K562 (cell line): ENCODE results near the gene CYB5D1. TPM values are rescaled to one million over a fixed set of nuclear protein-coding genes. Genes with fewer than 3 reads are reported as not detected.

Experiments used
- ASH1L ChIP-seq: fragments of 450-650 bp; IDR thresholded peaks from 2 replicates; pipeline ENCODE4 v1.6.1; 2018; ENCODE audit warnings: borderline replicate concordance, mild to moderate bottlenecking, low read depth; ENCODE audit not compliant: partially characterized antibody
- CREM ChIP-seq: IDR thresholded peaks from 2 replicates; pipeline ENCODE4 v1.6.1; 2014; ENCODE audit warnings: antibody characterized with exemption, low read depth
- ELF1 ChIP-seq: fragments of 200-800 bp; sonication (Bioruptor generic); IDR thresholded peaks from 2 replicates; pipeline ENCODE4 v1.6.1; 2016; ENCODE audit warnings: missing genetic modification characterization, missing compliant biosample characterization
- ETV5 ChIP-seq: sonication (generic); formaldehyde crosslinking; IDR thresholded peaks from 2 replicates; pipeline ENCODE4 v1.4.0; 2020; ENCODE audit warnings: low read depth, mild to moderate bottlenecking, missing genetic modification reagents
- GABPA ChIP-seq: fragments of 200-800 bp; sonication (Bioruptor generic); conservative IDR thresholded peaks from 2 replicates; pipeline ENCODE4 v1.6.1; 2016; ENCODE audit warnings: low read depth, missing genetic modification characterization, missing compliant biosample characterization
- HMG20B ChIP-seq: fragments of 250-450 bp; sonication (Bioruptor Pico); IDR thresholded peaks from 2 replicates; pipeline ENCODE4 v1.5.0; 2021; ENCODE audit warnings: mild to moderate bottlenecking
- HNRNPH1 ChIP-seq: fragments of 200-400 bp; formaldehyde crosslinking; optimal IDR thresholded peaks from 2 replicates; pipeline ENCODE3; 2017; ENCODE audit warnings: low read depth, mild to moderate bottlenecking, low read length, moderate library complexity
- ILK ChIP-seq: fragments of 450-650 bp; IDR thresholded peaks from 2 replicates; pipeline ENCODE4 v1.6.1; 2016; ENCODE audit warnings: missing genetic modification characterization, low read depth, mild to moderate bottlenecking, missing compliant biosample characterization, moderate library complexity, borderline replicate concordance
- KHSRP ChIP-seq: fragments of 450-650 bp; IDR thresholded peaks from 2 replicates; pipeline ENCODE4 v1.6.1; 2017
- RAD51 ChIP-seq: fragments of 450-650 bp; IDR thresholded peaks from 2 replicates; pipeline ENCODE4 v1.7.1; 2016; ENCODE audit warnings: low read depth, mild to moderate bottlenecking, borderline replicate concordance
- SMAD4 ChIP-seq: fragments of 250-450 bp; sonication (Bioruptor Pico); conservative IDR thresholded peaks from 2 replicates; pipeline ENCODE4 v1.8.0; 2021; ENCODE audit warnings: inconsistent platforms, mild to moderate bottlenecking, moderate library complexity
- ZNF785 ChIP-seq: fragments of 250-450 bp; sonication (Bioruptor Pico); IDR thresholded peaks from 2 replicates; pipeline ENCODE4 v1.4.0; 2020; ENCODE audit warnings: mild to moderate bottlenecking
- ZNF830 ChIP-seq: fragments of 250-450 bp; sonication (Bioruptor Pico); IDR thresholded peaks from 2 replicates; pipeline ENCODE4 v1.5.0; 2021; ENCODE audit warnings: mild to moderate bottlenecking
- polyA plus RNA-seq, 8 experiments: library from polyadenylated mRNA; depleted of rRNA in 4 of 8; stranded (reverse) in 5 of 8; unstranded in 3 of 8; fragments of >200 nt; fragmentation: Nextera tagmentation in 2 of 8; fragmentation: Illumina TruSeq in 1 of 8; extraction: Ambion mirVana in 2 of 8; extraction: Trizol in 1 of 8; gene quantifications; 2 replicates each; pipeline versions ENCODE4 v1.2.1 to v1.2.3, GENCODE V29; 2011 to 2014; ENCODE audit warnings: inconsistent platforms in 1 of 8, missing spikeins in 1 of 8
- total RNA-seq, 7 experiments: library from RNA; depleted of rRNA in 6 of 7; stranded (reverse); fragments of >200 nt in 6 of 7; fragmentation: Illumina TruSeq in 2 of 7; extraction: Trizol in 2 of 7; gene quantifications; 2 replicates each; pipeline versions ENCODE4 v1.2.1 to v1.2.3, GENCODE V29; 2011 to 2021; ENCODE audit warnings: low replicate concordance in 1 of 7
- TF ChIP-seq, protein P1 (sequence below), 2 experiments: fragments of 450-650 bp; IDR thresholded peaks; 2 replicates each; pipeline ENCODE4 v1.6.1; 2018; ENCODE audit warnings: mild to moderate bottlenecking in 2 of 2, low read depth in 1 of 2; ENCODE audit not compliant: partially characterized antibody in 2 of 2
- TF ChIP-seq, protein P2 (sequence below), 2 experiments: fragments of 450-650 bp; IDR thresholded peaks; 2 replicates each; pipeline ENCODE4 v1.6.1; 2016; ENCODE audit warnings: mild to moderate bottlenecking in 2 of 2, borderline replicate concordance in 1 of 2, low read depth in 1 of 2, moderate library complexity in 1 of 2

CYB5D1 gene
- total and polyA plus RNA-seq, 9 of the 15 experiments (the other 6 are each of a cell fraction or from before 2014, with no cell fraction given) = 2.4 to 7.9 (median 5.7) TPM

DNA sequence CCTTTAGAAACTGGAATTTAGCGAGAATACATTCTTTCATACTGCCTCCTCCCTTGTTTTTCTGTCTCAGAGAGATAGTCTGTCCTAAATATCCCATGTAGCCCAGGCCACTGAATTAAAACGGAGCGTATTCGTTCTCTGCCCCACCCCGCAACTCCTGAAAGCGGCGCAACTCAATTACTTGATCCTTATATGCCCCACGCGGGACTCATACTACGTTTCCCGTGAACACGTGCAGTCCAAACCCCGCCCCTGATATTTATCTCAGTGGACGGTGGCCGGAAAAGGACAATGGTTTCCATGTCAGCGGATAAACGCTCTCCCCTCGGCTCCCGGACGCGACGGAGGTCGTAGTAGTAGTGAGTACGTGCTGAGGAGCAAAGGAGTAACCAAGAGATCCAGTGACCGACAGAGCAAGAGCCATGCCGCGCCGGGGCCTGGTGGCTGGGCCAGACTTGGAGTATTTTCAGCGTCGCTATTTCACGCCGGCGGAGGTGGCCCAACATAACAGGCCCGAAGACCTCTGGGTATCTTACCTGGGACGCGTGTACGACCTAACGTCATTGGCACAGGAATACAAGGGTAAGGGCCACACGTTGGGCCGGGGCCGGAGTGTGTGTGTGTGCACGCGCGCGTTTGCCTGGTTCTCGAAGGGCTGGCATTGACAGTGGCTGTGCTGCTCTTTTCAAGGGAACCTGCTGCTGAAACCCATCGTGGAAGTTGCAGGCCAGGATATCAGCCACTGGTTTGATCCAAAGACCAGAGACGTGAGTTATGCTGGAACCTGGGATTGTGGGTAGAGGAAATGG lies at the start of gene CYB5D1 (continued):
- TF ChIP-seq, protein P1, sequence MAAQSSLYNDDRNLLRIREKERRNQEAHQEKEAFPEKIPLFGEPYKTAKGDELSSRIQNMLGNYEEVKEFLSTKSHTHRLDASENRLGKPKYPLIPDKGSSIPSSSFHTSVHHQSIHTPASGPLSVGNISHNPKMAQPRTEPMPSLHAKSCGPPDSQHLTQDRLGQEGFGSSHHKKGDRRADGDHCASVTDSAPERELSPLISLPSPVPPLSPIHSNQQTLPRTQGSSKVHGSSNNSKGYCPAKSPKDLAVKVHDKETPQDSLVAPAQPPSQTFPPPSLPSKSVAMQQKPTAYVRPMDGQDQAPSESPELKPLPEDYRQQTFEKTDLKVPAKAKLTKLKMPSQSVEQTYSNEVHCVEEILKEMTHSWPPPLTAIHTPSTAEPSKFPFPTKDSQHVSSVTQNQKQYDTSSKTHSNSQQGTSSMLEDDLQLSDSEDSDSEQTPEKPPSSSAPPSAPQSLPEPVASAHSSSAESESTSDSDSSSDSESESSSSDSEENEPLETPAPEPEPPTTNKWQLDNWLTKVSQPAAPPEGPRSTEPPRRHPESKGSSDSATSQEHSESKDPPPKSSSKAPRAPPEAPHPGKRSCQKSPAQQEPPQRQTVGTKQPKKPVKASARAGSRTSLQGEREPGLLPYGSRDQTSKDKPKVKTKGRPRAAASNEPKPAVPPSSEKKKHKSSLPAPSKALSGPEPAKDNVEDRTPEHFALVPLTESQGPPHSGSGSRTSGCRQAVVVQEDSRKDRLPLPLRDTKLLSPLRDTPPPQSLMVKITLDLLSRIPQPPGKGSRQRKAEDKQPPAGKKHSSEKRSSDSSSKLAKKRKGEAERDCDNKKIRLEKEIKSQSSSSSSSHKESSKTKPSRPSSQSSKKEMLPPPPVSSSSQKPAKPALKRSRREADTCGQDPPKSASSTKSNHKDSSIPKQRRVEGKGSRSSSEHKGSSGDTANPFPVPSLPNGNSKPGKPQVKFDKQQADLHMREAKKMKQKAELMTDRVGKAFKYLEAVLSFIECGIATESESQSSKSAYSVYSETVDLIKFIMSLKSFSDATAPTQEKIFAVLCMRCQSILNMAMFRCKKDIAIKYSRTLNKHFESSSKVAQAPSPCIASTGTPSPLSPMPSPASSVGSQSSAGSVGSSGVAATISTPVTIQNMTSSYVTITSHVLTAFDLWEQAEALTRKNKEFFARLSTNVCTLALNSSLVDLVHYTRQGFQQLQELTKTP (IDR thresholded peaks at IDR 0.05; ENCODE audit: low read depth in 1 of 2, partially characterized antibody in 2 of 2) = no peak
- TF ChIP-seq, protein P2, sequence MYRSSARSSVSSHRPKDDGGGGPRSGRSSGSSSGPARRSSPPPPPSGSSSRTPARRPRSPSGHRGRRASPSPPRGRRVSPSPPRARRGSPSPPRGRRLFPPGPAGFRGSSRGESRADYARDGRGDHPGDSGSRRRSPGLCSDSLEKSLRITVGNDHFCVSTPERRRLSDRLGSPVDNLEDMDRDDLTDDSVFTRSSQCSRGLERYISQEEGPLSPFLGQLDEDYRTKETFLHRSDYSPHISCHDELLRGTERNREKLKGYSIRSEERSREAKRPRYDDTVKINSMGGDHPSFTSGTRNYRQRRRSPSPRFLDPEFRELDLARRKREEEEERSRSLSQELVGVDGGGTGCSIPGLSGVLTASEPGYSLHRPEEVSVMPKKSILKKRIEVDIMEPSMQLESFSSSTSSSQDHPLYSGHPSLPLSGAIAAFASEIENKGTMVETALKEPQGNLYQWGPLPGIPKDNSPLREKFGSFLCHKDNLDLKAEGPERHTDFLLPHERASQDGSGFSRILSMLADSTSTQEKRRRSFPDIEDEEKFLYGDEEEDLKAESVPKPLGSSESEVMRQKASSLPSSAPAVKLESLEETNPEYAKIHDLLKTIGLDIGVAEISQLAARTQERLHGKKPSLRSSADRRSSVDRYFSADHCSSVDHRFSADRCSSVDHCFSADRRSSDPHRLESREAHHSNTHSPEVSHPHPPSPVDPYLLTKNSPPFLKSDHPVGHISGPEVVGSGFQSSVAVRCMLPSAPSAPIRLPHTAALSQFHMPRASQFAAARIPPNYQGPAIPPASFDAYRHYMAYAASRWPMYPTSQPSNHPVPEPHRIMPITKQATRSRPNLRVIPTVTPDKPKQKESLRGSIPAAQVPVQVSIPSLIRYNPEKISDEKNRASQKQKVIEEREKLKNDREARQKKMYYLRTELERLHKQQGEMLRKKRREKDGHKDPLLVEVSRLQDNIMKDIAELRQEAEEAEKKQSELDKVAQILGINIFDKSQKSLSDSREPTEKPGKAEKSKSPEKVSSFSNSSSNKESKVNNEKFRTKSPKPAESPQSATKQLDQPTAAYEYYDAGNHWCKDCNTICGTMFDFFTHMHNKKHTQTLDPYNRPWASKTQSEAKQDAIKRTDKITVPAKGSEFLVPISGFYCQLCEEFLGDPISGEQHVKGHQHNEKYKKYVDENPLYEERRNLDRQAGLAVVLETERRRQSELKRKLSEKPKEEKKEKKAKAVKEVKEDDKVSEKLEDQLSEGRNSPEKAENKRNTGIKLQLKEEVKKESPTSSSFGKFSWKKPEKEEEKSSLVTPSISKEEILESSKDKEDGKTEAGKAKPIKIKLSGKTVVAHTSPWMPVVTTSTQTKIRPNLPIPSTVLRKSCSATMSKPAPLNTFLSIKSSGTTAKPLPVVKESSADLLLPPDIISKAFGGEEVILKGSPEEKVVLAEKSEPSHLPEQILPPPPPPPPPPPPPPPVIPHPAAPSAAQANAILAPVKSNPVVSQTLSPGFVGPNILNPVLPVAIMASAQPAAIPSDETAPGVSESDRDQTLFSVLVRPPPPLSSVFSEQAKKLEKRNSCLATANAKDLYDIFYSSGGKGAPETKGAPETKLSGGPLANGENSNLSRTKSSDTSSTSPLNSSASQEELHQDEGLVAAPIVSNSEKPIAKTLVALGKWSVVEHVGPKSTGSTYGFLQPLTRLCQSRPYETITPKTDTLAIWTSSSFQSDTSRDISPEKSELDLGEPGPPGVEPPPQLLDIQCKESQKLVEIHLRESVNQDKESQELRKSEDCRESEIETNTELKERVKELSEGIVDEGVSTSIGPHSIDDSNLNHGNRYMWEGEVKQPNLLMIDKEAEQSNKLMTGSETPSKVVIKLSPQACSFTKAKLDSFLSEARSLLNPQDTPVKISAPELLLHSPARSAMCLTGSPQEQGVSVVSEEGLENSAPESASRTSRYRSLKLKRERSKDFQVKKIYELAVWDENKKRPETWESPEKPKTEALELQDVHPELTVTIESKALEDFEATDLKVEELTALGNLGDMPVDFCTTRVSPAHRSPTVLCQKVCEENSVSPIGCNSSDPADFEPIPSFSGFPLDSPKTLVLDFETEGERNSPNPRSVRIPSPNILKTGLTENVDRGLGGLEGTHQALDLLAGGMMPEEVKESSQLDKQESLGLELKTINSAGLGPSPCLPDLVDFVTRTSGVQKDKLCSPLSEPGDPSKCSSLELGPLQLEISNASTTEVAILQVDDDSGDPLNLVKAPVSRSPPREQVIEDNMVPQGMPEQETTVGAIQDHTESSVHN (IDR thresholded peaks at IDR 0.05; ENCODE audit: borderline replicate concordance in 1 of 2, low read depth in 1 of 2) = peak in 1 of 2 experiments; percentile 13; a peak in 1 of 4 replicates
- no peak for TF ChIP-seq SMAD4 (CRISPR knock-in tag)
- TF ChIP-seq ETV5 (CRISPR knock-in tag) = no peak; the same call in 1 of the 2 replicates
- no peak for TF ChIP-seq ZNF830 (CRISPR knock-in tag)
- peak; percentile 49; the same call in 1 of the 2 replicates for TF ChIP-seq ELF1
- TF ChIP-seq GABPA (tag) = peak; percentile 41; the same call in 1 of the 2 replicates
- no peak for TF ChIP-seq ILK (tag)
- no peak for TF ChIP-seq ZNF785
- TF ChIP-seq HMG20B (CRISPR knock-in tag) = no peak
- TF ChIP-seq KHSRP = no peak
- TF ChIP-seq RAD51 = 0 out of 2 replicates have a peak, but pooled peaks have one; percentile 41
- no peak for TF ChIP-seq HNRNPH1
- no peak for TF ChIP-seq ASH1L
- TF ChIP-seq CREM = peak; percentile 26; the same call in 1 of the 2 replicates
